ENCODE measurements around the gene ANKS1A. TPM values are rescaled to one million over a fixed set of nuclear protein-coding genes. Genes with fewer than 3 reads are reported as not detected.

The ANKS1A gene
- total RNA-seq, 1 donor from 2014 or later: 76.9 TPM

DNA sequence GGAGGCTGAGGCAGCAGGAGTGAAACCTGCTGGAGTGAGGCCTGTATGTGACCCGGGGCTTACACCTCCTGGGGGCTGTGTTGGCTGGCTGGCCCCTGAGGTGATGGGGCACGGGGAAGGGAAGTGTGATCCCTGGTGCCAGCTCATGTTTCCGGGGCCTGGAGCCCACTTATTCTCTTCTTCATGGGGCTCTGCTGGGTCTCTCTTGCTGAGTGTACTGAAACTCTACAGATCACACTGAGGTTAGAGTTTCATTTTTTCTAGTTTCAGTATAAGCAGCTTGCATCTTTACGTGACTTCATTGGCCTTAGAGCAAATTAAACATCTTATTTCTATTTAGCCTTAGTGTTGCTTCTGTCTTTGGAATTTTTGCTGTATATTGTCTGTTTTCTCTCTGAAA, 96.2 kb downstream of the ANKS1A start:
- peaks cover 23% of the 10 kb centered on the region for H3K4me1 Mint-ChIP-seq (ENCODE audit: low read depth, unreplicated experiment)
- no peak overlapping the region for H3K4me3 Mint-ChIP-seq (ENCODE audit: unreplicated experiment)
- DNase-seq: no peak
- H3K27ac Mint-ChIP-seq (ENCODE audit: unreplicated experiment): no peak overlapping the region
- H3K27me3 Mint-ChIP-seq (ENCODE audit: unreplicated experiment): no peaks in the 10 kb centered on the region
- no peaks in the 10 kb centered on the region for H3K9me3 Mint-ChIP-seq (ENCODE audit: unreplicated experiment)
- no peak for TF ChIP-seq CTCF (IDR thresholded peaks at IDR 0.05; ENCODE audit: partially characterized antibody, unreplicated experiment)
- H3K36me3 Mint-ChIP-seq (ENCODE audit: unreplicated experiment): no peaks in the 10 kb centered on the region

GRCh38 chr6:34986845-34987246, 97.8 kb downstream of the ANKS1A start:
- peak; percentile 71 for DNase-seq
- no peaks in the 10 kb centered on the region for H3K36me3 Mint-ChIP-seq (ENCODE audit: unreplicated experiment)
- no peaks in the 10 kb centered on the region for H3K9me3 Mint-ChIP-seq (ENCODE audit: unreplicated experiment)
- no peaks in the 10 kb centered on the region for H3K27me3 Mint-ChIP-seq (ENCODE audit: unreplicated experiment)
- peak overlapping the region; percentile 94 for H3K27ac Mint-ChIP-seq (ENCODE audit: unreplicated experiment)
- H3K4me3 Mint-ChIP-seq (ENCODE audit: unreplicated experiment): peak overlapping the region; percentile 38
- H3K4me1 Mint-ChIP-seq (ENCODE audit: low read depth, unreplicated experiment): peaks cover 30% of the 10 kb centered on the region
- peak; percentile 96 for TF ChIP-seq CTCF (IDR thresholded peaks at IDR 0.05; ENCODE audit: partially characterized antibody, unreplicated experiment)

DNA sequence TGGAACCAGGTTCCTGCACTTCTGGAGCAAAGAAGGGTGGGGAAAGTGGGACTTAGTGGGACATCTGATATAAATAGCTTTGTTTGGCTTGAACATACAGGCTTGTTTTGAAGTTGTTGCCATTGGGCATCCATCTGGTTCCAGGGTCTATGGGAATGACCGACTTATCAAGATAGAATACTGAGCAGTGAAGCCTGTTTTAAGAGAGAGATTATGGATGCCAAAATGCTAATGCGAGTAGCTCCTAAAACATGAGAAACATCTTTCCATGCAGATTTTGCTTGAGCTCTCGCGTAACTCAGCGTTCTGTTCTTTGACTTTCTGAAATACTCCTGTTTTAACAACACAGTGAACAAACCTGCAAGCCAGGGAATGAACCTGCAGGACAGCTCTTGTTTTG, 98.5 kb downstream of the ANKS1A start:
- no peak for DNase-seq
- Mint-ChIP-seq H3K9me3 (ENCODE audit: unreplicated experiment) (no peaks in the 10 kb centered on the region), H3K27ac (ENCODE audit: unreplicated experiment) (peak overlapping the region; percentile 94), H3K27me3 (ENCODE audit: unreplicated experiment) (no peaks in the 10 kb centered on the region), H3K4me3 (ENCODE audit: unreplicated experiment) (no peak overlapping the region), H3K4me1 (ENCODE audit: low read depth, unreplicated experiment) (peaks cover 30% of the 10 kb centered on the region), H3K36me3 (ENCODE audit: unreplicated experiment) (no peaks in the 10 kb centered on the region)
- no peak for TF ChIP-seq CTCF (IDR thresholded peaks at IDR 0.05; ENCODE audit: partially characterized antibody, unreplicated experiment)

DNA sequence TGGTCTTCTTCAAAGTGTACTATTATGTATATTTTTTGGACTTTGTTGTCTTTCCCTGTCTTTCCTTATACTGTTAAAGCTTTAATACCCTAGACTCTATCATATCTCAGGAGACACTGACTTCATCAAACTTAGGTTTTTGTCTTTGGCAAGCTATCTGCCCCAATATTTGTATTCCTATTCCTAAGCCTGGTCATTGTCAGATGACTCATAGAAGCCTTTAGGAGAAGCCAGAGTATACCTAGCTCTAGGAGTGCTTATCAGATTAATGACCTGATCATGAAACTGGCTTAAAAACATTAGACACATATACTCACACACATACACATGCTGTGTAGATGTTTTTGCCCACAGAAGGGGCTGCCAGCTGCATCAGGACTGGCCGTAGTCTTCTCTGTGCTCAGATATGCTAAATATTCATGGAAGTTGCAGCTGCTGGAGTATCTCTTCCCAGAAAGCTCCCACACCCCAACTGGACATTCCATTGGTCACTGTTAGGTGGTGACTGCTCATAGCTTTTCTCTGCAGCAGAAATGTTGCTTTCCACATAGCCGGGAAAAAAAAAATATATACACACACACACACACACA, 102.0 kb downstream of the ANKS1A start:
- no peaks in the 10 kb centered on the region for H3K9me3 Mint-ChIP-seq (ENCODE audit: unreplicated experiment)
- H3K27me3 Mint-ChIP-seq (ENCODE audit: unreplicated experiment): no peaks in the 10 kb centered on the region
- no peak for DNase-seq
- no peak overlapping the region for H3K27ac Mint-ChIP-seq (ENCODE audit: unreplicated experiment)
- no peak overlapping the region for H3K4me3 Mint-ChIP-seq (ENCODE audit: unreplicated experiment)
- peaks cover 5% of the 10 kb centered on the region for H3K36me3 Mint-ChIP-seq (ENCODE audit: unreplicated experiment)
- peaks cover 30% of the 10 kb centered on the region for H3K4me1 Mint-ChIP-seq (ENCODE audit: low read depth, unreplicated experiment)
- TF ChIP-seq CTCF (IDR thresholded peaks at IDR 0.05; ENCODE audit: partially characterized antibody, unreplicated experiment): no peak

DNA sequence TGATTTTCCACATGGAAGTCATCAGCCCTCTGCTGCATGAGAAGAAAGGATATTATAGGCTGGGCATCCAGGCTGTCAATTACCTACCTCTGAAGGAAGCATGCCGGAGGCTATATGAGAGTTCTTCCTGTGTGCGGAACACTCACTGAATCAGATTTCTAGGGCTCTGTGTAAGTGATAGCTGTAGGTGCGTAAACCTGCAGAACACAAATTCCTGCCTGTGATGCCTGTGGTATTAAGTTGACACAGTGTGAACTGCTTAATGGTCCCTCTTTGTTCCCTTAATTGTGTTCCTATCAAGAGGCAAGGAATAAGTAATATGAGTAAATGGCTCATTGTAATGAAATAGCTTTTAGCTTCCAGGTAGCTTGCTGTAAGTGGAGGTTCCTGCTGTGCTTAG, 103.3 kb downstream of the ANKS1A start:
- DNase-seq: no peak
- H3K4me3 Mint-ChIP-seq (ENCODE audit: unreplicated experiment): no peak overlapping the region
- no peaks in the 10 kb centered on the region for H3K9me3 Mint-ChIP-seq (ENCODE audit: unreplicated experiment)
- H3K36me3 Mint-ChIP-seq (ENCODE audit: unreplicated experiment): peaks cover 5% of the 10 kb centered on the region
- H3K4me1 Mint-ChIP-seq (ENCODE audit: low read depth, unreplicated experiment): peaks cover 24% of the 10 kb centered on the region
- no peaks in the 10 kb centered on the region for H3K27me3 Mint-ChIP-seq (ENCODE audit: unreplicated experiment)
- no peak for TF ChIP-seq CTCF (IDR thresholded peaks at IDR 0.05; ENCODE audit: partially characterized antibody, unreplicated experiment)
- H3K27ac Mint-ChIP-seq (ENCODE audit: unreplicated experiment): no peak overlapping the region
